Osteoblast (primary cell): Measurements from ENCODE around the gene ATP6V1G2. TPM values are rescaled to one million over a fixed set of nuclear protein-coding genes. Genes with fewer than 3 reads are reported as not detected.
"Not testable (repeated sequence)": the region's sequence is repeated elsewhere in the genome, so short reads cannot be mapped to it uniquely, and the experiment has no call there.

Experiments used
- DNase-seq: peaks from one replicate; pipeline ENCODE4 v3.0.0; 2011; ENCODE audit warnings: low spot score, mixed read lengths; ENCODE audit not compliant: insufficient read length; ENCODE audit errors: missing footprints
- H2AFZ ChIP-seq: 2 replicates; pipeline ENCODE4 v1.6.0; 2011; ENCODE audit warnings: mild to moderate bottlenecking, low read length
- H3K27ac ChIP-seq: 2 replicates; pipeline ENCODE4 v1.5.1; 2011; ENCODE audit warnings: mild to moderate bottlenecking, low read depth, low read length, moderate library complexity
- H3K27me3 ChIP-seq: 2 replicates; pipeline ENCODE4 v1.6.0; 2012; ENCODE audit warnings: mild to moderate bottlenecking, control low read depth, inconsistent platforms, low read length, moderate library complexity; ENCODE audit not compliant: insufficient read depth
- H3K36me3 ChIP-seq: 2 replicates; pipeline ENCODE4 v1.5.1; 2011; ENCODE audit warnings: mild to moderate bottlenecking, low read length, control low read depth, moderate library complexity; ENCODE audit not compliant: insufficient read depth
- H3K4me1 ChIP-seq: 2 replicates; pipeline ENCODE4 v1.5.1; 2011; ENCODE audit warnings: mild to moderate bottlenecking, low read length, control low read depth, moderate library complexity; ENCODE audit not compliant: insufficient read depth
- H3K4me2 ChIP-seq: 2 replicates; pipeline ENCODE4 v1.6.0; 2011; ENCODE audit warnings: mild to moderate bottlenecking, low read length; ENCODE audit not compliant: insufficient read depth
- H3K4me3 ChIP-seq: fragments of 200-600 bp; sonication (generic); 3 replicates; pipeline ENCODE4 v1.5.1; 2012; ENCODE audit warnings: mild to moderate bottlenecking, low read length, inconsistent platforms; ENCODE audit not compliant: insufficient read depth
- H3K79me2 ChIP-seq: 2 replicates; pipeline ENCODE4 v1.6.0; 2012; ENCODE audit warnings: mild to moderate bottlenecking, low read length, control low read depth, inconsistent platforms; ENCODE audit not compliant: insufficient read depth
- H3K9me3 ChIP-seq: 2 replicates; pipeline ENCODE4 v1.5.1; 2011; ENCODE audit warnings: low read depth, low read length, control low read depth
- H4K20me1 ChIP-seq: 2 replicates; pipeline ENCODE4 v1.6.0; 2012; ENCODE audit warnings: mild to moderate bottlenecking, low read length, control low read depth; ENCODE audit not compliant: insufficient read depth
- total RNA-seq: library from RNA; depleted of rRNA; stranded (reverse); fragments of >200 nt; gene quantifications from 2 replicates; pipeline ENCODE4 v1.2.3, GENCODE V29; 2012
- TF ChIP-seq, protein P1 (sequence below): IDR thresholded peaks from 2 replicates; pipeline ENCODE4 v1.5.1; 2011; ENCODE audit warnings: mild to moderate bottlenecking, low read depth, low read length, moderate library complexity; ENCODE audit errors: extremely low read depth

Gene ATP6V1G2
- total RNA-seq, result 2.2 and 2.9 TPM in 2 replicates

DNA sequence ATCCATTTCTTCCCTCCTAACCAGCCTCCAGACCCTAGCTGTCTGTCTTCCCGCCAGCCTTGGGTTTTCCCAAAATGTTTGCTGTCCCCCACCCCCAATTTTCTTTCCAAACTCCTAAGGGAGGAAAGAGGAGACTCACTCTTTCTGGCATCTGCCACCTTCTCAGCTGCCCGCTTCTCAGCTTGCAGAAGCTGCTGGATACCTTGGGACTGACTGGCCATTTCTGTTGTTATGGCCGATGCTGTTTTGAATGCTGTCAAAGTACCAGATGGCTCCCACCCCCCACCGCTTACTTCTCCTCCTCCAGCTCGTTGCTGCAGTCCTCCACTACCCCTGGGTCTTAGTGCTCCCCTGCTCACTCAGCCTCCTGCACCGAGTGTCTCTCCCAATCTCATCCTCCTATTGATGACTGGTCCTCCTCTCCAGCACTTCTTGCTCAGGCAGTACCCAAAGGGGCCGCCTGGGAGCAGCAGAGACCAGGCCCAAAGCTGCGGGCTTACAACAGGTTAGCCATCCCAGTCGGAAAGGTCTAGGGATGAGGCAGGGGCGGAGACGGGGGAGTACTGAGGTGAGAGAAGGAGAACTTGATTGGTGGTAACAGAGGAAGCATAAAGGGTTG is at the start of gene ATP6V1G2:
TSS of gene ATP6V1G2 (minus strand) at position 270 of the 619 bp plus-strand sequence. CDS start at position 221, 49 bp downstream.
- Histone ChIP-seq H3K36me3 (peaks cover 20% of the 10 kb centered on the region), H3K27me3 (no peaks in the 10 kb centered on the region), H3K9me3 (no peaks in the 10 kb centered on the region), H3K79me2 (peaks cover 32% of the 10 kb centered on the region), H3K4me3 (peak within 1 kb of the TSS; percentile 75), H2AFZ (peak within 1 kb of the TSS; percentile 92), H3K4me1 (peaks cover 24% of the 10 kb centered on the region), H4K20me1 (no peaks in the 10 kb centered on the region), H3K27ac (peak within 1 kb of the TSS; percentile 87), H3K4me2 (peak within 1 kb of the TSS; percentile 95)
- peak; percentile 90 for DNase-seq
- TF ChIP-seq, protein P1, sequence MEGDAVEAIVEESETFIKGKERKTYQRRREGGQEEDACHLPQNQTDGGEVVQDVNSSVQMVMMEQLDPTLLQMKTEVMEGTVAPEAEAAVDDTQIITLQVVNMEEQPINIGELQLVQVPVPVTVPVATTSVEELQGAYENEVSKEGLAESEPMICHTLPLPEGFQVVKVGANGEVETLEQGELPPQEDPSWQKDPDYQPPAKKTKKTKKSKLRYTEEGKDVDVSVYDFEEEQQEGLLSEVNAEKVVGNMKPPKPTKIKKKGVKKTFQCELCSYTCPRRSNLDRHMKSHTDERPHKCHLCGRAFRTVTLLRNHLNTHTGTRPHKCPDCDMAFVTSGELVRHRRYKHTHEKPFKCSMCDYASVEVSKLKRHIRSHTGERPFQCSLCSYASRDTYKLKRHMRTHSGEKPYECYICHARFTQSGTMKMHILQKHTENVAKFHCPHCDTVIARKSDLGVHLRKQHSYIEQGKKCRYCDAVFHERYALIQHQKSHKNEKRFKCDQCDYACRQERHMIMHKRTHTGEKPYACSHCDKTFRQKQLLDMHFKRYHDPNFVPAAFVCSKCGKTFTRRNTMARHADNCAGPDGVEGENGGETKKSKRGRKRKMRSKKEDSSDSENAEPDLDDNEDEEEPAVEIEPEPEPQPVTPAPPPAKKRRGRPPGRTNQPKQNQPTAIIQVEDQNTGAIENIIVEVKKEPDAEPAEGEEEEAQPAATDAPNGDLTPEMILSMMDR, result peak; percentile 99

DNA sequence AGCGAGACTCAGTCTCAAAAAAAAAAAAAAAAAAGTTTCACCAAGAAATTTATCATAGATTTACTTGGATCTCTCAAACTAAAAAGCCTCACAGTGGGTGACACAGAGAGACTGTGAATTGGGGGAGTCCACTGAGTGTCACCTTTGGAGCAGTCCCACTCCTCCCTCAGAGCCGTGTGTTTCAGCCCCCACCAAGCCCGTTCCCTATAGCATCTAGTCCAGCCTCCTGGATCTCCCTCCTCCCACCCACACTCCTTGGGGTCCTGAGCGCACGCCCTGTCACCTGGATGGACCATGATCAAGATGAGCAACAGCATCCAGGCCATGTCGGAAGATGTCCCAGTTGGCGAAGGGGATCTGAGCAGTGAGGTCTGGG is 46.0 kb upstream of the ATP6V1G2 start:
- Histone ChIP-seq H3K27ac (no peak overlapping the region), H3K4me2 (no peak overlapping the region), H3K9me3 (no peaks in the 10 kb centered on the region), H3K79me2 (no peaks in the 10 kb centered on the region), H3K27me3 (no peaks in the 10 kb centered on the region), H3K4me1 (peaks cover 5% of the 10 kb centered on the region), H4K20me1 (no peaks in the 10 kb centered on the region), H3K36me3 (no peaks in the 10 kb centered on the region), H2AFZ (no peak overlapping the region), H3K4me3 (no peak overlapping the region)
- TF ChIP-seq, protein P1, result no peak
- no peak for DNase-seq

DNA sequence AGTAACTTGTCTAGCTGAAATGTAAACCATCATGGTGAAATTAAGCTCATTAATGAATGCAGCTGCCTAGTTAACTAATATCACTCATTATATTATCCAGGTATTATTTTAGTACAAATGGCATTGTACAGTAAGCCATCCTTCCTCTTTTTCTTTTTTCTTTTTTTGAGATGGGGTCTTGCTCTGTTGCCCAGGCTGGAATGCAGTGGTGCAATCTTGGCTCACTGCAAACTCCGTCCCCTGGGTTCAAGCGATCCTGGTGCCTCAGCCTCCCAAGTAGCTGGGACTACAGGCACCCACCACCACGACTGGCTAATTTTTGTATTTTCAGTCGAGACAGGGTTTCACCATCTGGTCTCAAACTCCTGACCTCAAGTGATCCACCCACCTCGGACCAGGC is 44.3 kb upstream of the ATP6V1G2 start:
- H3K9me3 ChIP-seq, H3K27me3 ChIP-seq, H3K4me1 ChIP-seq, H3K4me2 ChIP-seq, H3K4me3 ChIP-seq, H3K79me2 ChIP-seq, H3K27ac ChIP-seq, DNase-seq, H3K36me3 ChIP-seq, H2AFZ ChIP-seq, H4K20me1 ChIP-seq: not testable (repeated sequence)

DNA sequence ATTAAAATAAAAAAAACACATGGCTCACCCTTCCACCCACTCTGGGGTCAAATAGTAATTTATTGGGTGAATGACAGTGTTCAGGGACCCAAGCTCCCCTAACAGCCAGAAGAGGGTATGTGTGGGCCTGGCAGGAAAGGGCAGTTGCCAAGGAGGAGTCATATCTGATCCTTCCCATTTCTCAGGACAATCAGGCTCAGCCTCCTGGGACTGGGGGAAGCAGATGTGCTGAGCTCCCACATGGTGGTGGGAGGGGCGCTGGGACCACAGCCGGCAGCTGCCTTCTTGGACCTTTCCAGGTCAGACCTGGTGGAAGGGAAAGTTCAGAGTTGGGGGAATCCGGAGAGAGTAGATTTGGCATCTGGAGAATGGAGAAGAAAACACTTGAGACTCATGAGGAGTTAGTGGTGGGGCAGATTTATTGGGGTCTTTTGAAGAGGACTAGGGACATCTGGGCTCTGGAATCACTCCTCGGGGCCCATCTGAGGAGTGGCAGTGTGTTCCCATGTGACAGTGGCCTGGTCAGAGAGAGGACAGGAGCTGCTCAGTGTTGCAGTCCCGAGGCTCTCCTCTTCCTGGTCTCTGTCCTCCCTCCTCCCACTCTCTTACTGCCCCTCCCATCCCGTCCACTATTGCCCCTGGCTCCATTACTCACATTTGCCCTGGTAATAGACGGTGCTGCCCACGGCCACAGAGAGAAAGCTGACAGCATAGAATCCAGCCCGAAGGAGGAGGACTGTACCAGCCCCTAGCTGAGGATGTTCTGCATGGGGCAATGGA is 42.7 kb upstream of the ATP6V1G2 start:
- peak; percentile 73 for DNase-seq
- no peak overlapping the region for H3K4me2 ChIP-seq
- no peaks in the 10 kb centered on the region for H3K27me3 ChIP-seq
- H3K36me3 ChIP-seq, result no peaks in the 10 kb centered on the region
- no peaks in the 10 kb centered on the region for H4K20me1 ChIP-seq
- H3K9me3 ChIP-seq, result no peaks in the 10 kb centered on the region
- no peaks in the 10 kb centered on the region for H3K79me2 ChIP-seq
- no peak overlapping the region for H3K4me3 ChIP-seq
- TF ChIP-seq, protein P1, result no peak
- H3K4me1 ChIP-seq, result peaks cover 5% of the 10 kb centered on the region
- no peak overlapping the region for H3K27ac ChIP-seq
- H2AFZ ChIP-seq, result peak overlapping the region; percentile 77
